Kasumi-1 (cell line): ENCODE measurements around the gene RNASE13.
"Not testable (repeated sequence)": the region's sequence is repeated elsewhere in the genome, so short reads cannot be mapped to it uniquely, and the experiment has no call there.

Source experiments
- DNase-seq, 2 experiments: peaks; one replicate each; lab custom pipeline; 2025; lab: John Stamatoyannopoulos, UW

Gene RNASE13

DNA sequence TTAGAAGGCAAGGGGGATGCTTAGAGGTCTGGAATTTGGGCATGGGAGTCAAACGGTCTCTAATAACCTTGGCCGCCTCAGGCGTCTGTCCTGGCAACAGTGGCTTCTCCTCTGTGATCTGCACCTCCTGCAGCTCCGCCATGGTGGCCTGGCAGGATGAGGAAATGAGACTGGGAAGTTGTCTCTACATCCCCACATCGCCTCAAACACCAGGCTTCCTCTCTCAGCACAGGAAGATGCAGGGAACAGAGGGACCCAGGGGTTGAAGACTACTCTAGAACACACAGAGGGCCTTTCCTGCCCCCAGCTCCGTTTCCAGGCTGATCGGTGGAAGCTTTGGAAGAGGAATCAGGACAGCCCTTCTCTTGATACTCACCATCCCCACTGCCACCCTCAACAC lies 11.4 kb downstream of the RNASE13 start:
- DNase-seq = no peak

DNA sequence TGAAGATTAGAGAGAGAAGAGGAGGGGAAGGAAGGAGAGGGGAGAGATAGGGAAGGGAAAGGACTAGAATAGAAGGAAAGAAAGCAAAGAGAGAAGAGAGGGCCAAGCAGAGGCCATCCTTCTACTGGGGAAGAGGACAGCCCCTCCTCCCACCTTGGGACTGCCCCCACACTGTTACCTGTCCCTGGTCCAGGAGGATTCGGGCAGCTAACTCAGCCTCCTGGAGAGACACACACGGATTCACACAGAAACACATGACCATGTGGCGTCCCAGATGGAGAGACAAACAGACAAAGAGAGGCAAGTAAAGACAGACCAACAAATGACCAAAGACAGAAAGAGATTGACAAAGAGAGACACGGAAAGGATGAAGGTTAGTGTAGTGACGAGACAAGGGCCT lies 11.9 kb downstream of the RNASE13 start:
- DNase-seq = no peak

DNA sequence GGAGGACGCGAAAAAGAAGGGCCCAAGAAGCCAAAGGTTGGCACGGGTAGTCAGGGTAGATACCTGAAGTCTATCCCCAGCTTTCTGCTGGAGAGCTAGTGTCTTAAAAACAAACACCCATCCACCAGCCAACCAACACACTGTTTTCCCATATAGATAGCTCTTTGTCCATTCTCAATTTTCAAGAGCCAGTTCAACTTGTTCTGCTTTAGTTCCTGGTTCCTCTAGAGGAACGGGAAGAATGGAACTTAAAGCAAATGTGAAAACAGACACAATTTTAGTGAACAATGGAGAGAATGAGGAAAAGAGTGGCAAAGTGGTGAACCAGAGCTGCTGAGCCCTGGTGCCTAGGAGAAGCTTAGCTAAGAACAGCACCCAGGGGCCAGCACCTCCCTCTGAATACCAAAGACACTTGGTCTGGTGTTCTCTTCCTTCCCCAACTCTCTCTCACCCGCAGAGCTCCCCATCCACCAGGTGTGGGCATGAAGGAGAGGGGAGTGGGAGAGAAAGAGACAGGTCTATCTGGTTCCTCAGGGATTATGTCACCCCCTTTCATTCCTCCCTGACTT lies 13.5 kb downstream of the RNASE13 start:
- no peak for DNase-seq

DNA sequence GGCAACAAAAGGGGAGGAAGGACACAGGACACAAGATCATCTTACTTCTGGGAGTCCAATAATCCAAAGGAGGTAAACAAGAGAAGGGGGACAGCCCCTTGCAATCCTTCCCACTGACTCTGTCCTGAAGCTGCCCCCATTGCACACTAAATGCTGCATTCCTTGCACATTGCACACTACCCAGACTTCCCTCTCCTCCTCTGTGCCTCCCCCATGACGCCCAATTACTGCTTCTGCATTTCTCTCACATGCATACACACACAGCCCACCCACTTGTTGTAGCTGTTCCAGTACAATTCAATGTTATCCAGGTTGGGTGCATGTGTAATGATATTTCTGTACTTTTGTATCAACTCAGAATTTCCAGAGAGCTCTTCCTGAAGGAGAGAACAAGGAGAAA lies 15.2 kb downstream of the RNASE13 start:
- no peak for DNase-seq

DNA sequence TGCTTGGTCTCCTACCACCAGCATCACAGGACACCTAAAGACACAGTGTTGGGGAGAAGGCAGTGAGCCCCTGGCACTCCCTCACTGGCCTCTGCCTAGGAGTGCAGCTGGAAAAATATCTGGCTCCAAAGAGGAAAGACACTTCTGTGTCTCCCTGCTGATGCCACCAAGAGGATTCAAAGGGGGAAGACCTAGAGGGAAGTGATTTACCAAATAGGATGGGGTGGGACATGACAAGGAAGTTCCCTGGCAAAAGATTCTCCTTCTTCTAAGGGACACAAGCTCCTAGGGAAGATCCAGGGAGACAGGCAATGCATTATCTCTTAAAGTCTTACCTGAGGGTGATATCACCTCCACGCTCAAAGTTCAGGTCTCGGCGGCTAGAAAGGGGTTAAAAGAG lies 15.8 kb downstream of the RNASE13 start:
- no peak for DNase-seq

DNA sequence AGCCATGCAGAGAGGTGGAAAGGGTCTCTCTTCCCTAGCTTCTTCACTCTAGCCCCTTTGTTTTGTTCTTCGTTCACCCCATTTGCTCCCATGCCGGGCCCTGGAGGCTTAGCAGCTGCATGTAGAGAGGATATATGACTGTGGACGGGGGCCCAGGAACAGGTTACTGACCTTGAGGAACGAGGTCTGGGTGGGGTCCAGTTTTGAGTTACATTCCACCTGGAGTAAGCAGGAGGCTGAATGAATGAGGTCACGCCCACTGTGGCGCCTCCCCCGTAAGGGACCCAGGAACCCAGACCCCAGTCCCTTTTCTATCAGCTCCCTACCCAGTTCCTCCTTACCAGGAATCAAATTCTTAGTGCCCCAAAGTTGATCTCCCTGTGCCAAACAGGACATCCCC lies 16.3 kb downstream of the RNASE13 start:
- DNase-seq = no peak

DNA sequence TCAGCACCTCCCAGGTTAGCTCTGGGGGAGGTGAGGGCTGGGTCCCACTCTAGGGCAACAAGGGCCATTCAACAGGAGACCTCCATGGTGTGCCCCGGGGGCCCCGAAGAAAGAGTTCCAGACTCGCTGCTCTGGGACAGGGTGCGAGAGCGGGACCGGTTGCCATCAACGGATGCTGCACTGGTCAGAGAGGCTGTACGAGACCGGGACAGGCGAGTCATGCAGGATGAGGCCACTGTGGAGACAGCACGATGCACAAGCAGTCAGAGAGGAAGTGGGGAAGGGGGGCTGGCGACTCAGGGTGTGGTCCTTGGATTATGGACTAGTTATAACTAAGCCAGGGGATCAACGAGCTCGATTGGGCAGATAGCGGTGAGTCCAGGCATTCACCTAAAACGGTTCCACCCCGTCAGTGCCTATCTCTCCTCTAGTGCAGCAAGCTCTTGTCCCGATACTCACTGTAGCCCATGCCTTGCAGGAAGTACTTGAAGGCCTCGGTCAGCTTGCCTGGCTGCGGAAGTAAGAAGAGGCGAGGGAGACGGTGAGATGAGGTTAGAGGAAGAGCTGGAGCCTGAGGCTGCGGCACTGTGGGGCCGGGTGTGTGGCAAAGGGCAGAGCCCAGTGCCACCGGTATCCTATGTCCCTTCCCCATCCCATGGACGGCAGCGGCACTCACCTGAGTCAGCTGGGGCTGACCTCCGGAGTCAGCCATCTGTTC lies 16.9 kb downstream of the RNASE13 start:
- no peak for DNase-seq

DNA sequence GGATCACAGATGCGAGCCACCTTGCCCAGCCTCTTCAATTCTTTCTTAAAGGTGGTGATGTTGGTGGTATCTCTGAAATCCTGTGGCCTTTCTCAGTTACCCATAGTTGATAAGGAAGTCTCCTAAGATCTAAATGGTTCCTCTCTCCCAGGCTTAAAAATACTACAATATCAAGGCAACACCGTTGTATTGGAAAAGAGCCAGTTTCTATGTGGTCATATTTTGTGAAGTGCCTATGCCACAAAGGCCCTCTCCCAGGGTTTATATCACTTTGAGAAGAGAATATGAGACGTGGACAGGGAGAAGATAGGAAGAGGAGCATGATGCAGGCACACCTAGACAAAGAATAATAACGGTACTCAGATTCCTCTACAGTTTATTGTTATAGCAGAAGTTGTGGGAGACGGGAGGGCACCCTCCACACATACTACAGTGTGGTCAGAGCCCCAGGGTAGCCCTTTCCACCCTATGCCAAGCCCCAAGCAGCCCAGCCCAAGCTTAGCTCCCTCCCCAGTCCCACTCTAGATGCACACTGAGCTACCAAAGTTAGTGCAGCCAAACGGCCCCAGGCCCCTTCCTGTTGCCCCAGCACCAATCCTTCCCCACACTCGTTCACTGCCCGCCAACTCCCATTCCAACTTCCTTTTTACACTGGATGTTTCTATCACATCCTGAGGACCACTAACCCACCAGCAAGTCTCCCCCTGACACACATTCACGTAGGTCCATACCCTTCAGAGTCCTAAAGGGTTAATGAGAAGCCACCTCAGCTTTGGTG lies 18.0 kb downstream of the RNASE13 start:
- peak in 1 of 2 experiments; percentile 26 for DNase-seq

DNA sequence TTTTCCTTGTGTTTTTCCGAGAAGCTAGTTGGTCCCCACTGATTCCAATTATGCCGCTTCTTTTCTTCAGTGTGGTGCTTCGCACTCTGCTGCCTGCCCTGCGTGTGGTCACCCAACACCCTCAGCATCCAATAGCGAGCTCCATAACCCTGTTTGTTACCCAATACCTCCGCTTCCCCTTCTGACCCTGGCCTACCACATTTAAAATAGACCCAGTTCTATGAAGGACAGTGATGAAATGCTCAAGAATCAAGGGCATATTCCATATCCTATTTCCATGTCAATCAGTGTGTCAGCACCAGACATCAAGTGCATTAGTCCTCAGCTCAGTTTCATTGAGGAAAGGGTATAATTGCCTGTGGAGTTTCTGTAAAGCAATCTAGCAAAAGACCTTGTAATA lies 19.3 kb downstream of the RNASE13 start:
- no peak for DNase-seq

DNA sequence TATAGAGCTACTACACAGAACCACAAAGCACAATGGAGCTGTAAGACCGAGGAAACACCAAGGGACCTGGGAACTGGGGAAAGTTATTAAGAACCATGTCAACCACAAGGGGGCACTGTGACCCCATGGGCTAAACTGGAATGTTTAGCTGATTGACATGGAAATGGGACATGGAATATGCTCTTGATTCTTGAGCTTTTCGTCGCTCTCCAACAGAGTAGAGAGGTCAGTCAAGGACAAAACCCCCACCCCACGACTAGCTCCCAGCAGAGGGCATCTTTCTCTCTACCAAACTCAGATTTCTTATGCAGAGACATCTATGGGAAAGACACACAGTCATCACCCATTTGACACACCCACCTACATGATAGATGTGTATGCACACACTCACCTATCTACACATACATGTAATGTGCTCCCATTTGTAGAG lies 19.8 kb downstream of the RNASE13 start:
- peak; percentile 79 to 86 for DNase-seq

DNA sequence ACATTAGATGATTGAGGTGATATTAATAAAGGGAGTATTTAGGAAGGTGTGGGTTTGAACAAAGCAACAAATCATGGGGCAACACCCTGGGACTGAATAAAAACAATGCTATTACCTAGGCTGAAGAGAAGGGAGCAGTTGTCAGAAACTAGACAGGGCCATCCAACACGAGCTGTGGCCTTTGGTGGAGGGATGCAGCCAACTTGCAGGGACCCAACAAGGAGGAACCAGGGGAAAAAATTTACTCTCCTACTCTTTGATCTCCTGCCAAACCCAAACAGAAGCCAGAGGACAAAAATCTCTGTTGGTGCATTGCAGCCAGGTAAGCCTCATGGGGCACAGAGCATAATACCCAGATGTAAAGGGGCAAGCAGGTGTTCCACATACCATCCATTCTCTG lies 23.5 kb downstream of the RNASE13 start:
- no peak for DNase-seq

DNA sequence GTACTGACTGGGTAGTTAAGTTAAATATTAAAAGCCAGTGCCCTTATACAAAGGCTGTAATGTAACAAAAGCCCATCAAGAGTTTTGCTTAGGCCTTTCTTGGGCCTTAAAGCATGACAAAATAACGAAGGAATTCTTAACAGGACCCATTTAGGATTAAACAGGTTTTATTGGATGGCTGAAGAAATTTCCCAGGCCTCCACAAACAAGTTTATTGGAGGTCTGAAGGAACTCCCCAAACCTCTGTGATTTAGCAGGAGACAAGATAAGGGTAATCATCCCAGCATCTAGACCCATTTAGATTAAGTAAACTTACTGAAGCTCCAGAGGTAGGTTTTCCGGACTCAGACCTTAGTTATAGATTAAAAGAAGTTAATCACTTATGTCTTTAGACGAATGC lies 24.9 kb downstream of the RNASE13 start:
- not testable (repeated sequence) for DNase-seq

DNA sequence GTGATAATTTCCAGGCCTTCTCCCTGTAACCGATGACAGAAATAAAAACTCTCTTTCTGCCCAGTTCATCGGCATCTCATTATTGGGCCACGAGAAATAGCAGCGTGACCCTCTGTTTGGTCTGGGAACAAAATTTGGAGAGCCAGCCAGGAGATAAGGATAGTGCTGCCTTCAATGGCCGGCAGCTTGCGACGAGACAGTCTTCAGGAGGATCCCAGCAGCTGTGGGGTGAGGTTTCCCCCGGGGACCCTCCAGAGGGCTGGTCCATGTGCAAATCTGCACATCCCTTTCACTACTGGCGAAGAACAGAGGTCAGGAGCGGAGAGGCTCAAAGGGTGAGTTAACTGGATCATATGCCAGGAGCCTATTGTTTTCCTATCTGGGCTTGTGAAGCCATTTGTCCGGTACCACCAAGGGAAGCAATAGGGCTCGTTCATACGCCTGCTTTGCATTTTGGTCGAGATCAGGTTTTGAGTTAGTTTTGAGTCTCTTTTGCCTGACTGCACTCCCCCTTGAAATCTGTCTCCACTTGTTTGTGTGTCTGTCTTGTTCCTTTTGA lies 30.7 kb downstream of the RNASE13 start:
- DNase-seq = no peak

DNA sequence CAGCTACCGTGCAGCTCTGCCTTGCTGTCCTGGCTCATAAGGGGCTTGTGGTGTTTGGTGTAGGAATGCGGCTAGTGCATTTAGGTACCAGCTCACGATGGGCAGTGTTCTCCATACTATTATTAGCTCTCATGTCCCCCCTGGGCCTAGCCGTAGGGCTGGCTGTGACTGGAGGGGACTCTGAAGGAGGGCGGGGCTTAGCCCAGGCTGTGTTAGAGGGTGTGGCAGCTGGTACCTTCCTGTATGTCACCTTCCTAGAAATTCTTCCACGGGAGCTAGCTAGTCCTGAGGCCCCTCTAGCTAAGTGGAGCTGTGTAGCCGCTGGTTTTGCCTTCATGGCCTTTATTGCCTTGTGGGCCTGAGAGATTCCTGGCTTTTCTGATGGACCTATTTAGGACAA lies 33.4 kb downstream of the RNASE13 start:
- DNase-seq = no peak

DNA sequence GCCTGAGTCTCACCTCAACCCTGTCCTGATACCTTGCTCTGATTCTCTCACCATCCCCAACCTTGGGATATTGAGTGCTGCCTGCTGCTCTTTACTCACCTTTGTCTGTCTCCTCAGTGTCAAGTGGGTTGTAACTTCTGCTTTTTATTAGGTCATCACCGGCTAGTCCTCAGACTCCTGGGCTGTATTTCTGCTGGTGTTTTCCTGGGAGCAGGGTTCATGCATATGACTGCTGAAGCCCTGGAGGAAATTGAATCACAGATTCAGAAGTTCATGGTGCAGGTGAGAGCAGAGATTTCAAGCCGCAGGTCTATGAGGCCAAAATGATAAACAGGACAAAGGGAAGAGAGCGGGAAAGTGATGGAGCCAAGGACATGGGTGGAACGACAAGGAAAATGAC lies 35.0 kb downstream of the RNASE13 start:
- DNase-seq = no peak

DNA sequence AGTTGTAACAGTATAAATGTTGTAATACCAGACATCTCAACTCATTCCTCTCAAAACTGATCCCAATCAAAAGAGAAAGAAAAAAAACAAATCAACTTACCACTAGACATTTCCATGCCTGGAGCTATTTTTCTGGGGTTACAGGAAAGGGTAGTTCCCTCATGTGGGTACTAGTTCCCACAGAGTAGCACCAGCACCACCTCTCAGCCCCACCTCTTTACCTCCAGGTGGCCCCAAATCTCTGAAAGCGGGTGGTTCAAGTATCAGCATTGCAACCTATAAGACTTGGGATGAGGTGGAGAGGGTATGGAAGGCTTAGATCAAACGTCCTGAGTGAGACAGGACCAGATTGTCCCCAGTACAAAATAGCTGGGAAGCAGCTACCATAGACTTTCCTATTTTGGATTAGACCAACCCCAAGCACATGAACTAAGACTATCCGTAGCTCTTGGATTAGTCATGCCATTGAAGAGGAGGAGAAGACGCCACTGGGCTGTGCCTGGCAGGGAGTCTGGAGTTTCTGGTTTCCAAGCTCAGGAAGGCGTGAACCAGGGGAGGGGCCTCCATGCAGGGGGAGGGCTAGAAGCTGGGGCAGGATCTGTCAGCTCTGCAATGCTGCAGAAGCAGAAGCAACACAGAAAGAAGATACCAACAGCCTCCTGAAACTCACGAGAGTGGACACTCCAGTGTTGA lies 35.8 kb downstream of the RNASE13 start, which contains the start of gene SLC39A2:
SLC39A2 (plus strand) TSS at position 620 of the 693 bp plus-strand sequence. CDS start 154 bp downstream, outside the sequence.
- peak in 1 of 2 experiments; percentile 18 for DNase-seq

DNA sequence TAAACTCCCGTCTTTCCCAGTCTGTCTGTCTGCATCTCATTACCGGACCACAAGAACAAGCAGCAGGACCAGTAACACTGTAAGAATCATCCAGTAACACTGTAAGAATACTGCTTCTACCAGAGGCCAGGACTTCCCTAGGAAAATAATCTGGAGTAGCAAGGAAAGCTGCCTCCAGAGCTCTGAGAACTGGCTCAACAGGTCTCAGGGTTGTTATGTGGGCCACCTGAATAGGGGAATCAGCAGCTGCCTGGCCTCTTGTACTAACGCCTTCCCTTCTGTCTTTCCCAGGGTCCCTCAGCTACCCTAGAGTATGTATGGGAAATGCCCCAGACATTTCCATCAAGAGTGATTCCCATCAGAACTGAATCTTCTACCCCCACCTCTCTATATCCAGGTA lies 36.5 kb downstream of the RNASE13 start:
- DNase-seq = no peak

DNA sequence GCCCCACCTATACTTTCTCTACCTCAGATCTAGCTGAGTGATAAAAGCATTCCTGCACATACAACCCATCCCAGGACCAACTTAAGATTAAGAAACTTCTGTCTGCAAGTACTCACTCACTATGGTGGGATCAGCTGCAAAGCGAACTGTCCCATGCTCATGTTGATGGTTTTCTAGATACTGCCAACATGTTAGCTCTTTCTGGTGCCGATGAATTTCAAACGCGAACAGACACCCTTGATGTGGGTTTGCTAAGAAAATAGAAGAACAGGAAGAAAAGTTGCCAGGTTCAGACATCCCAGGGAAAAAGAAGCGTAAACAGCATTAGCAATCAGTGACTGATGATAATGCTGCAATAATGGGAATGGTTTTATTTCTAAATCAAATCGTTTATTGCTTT lies 37.0 kb downstream of the RNASE13 start:
- no peak for DNase-seq

DNA sequence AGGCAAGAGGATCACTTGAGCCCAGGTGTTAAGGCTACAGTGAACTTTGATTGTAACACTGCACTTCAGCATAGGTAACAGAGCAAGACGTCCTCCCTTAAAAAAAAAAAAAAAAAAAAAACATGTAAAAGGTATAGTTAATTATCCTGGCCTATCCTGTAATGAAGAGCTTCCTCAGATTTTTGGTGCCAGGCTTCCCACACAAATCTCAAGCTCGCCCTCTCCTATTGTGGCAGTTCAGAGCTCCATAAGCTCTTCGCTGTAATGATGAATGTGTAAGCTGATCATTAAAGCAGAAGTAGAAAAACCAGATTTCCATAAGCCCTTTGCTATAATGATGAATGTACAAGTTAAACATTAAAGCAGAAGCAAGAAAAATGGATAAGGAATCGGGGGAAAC lies 37.5 kb downstream of the RNASE13 start:
- DNase-seq = no peak

DNA sequence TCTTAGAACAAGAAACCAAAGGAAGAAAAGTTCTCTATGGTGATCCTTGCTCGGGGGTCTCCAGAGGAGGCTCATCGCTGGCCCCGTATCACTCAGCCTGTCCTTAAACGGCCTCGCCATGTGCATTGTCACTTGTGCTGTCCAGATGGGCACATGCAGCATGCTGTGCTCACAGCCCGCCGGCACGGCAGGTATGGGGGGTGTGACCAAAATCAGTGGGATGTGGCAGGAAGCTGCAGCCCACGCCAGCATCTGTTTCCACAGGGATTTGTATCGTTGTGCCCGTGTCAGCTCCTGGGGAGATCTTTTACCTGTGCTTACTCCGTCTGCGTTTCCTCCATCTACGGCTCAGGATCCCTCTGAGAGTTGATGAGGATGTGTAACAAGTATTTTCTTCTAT lies 38.1 kb downstream of the RNASE13 start:
- no peak for DNase-seq

DNA sequence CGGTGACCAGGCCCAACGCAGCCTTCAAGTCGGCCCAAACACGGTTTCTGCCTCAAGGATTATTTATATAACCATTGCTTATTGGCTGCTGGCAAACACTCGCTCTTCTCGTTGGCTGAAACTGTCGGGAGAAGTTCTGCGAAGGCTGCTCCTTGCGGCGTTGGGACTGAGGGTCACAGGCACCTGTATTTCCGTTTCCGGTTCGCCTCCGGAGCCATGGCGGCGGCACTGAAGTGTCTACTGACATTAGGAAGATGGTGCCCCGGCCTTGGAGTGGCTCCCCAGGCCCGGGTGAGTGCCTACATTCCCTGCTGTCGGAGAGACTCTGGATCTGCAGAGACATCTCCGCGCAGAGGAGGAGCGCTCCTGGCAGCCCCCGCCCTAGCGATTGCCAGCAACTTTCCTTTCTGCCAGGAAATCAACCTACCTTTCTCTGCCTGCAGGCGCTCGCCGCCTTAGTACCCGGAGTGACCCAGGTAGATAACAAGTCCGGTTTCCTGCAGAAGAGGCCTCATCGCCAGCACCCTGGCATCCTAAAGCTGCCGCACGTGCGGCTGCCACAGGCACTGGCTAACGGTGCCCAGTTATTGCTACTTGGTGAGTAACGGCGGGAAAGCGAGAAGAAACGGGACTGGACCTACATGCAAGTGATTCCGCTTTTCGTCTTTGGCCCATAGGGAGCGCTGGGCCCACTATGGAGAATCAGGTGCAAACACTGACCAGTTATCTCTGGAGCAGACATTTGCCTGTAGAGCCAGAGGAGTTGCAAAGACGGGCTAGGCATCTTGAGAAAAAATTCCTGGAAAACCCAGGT lies 44.6 kb downstream of the RNASE13 start, which contains the start of gene METTL17:
METTL17 (plus strand) TSS at position 194 of the 814 bp plus-strand sequence; CDS start at position 217, 23 bp downstream.
- DNase-seq = peak; percentile 94 to 97
